SK-N-SH (cell line): ENCODE data around the gene FKBP2.

Experiments used
- EP300 ChIP-seq, 2 experiments: IDR thresholded peaks; 2 replicates each; pipeline versions ENCODE4 v1.4.0 to v1.6.1; 2012; ENCODE audit warnings: borderline replicate concordance in 1 of 2, low read depth in 1 of 2, low read length in 1 of 2
- MXI1 ChIP-seq: IDR thresholded peaks from 2 replicates; pipeline ENCODE4 v1.6.1; 2012; ENCODE audit warnings: mild to moderate bottlenecking, low read depth, low read length, improper control_type of control experiment
- RAD21 ChIP-seq: IDR thresholded peaks from 2 replicates; pipeline ENCODE4 v1.6.1; 2012; ENCODE audit warnings: mild to moderate bottlenecking, low read length
- RFX5 ChIP-seq: IDR thresholded peaks from 2 replicates; pipeline ENCODE4 v1.6.1; 2012; ENCODE audit warnings: mild to moderate bottlenecking, improper control_type of control experiment, low read length
- TAF1 ChIP-seq: IDR thresholded peaks from 2 replicates; pipeline ENCODE4 v1.6.1; 2012; ENCODE audit warnings: low read depth, mild to moderate bottlenecking, low read length, moderate library complexity, borderline replicate concordance
- TF ChIP-seq, protein P1 (sequence below): fragments of 200-600 bp; sonication (generic); IDR thresholded peaks from 2 replicates; pipeline ENCODE4 v1.6.1; 2017; ENCODE audit warnings: antibody characterized with exemption, mild to moderate bottlenecking, moderate library complexity
- TF ChIP-seq, protein P2 (sequence below): fragments of 150-350 bp; IDR thresholded peaks from 2 replicates; pipeline ENCODE4 v1.6.1; 2017; ENCODE audit warnings: antibody characterized with exemption, low read length, low read depth, borderline replicate concordance
- TF ChIP-seq, protein P3 (sequence below): IDR thresholded peaks from 2 replicates; pipeline ENCODE4 v1.4.0; 2012; ENCODE audit warnings: low read depth, borderline replicate concordance

DNA sequence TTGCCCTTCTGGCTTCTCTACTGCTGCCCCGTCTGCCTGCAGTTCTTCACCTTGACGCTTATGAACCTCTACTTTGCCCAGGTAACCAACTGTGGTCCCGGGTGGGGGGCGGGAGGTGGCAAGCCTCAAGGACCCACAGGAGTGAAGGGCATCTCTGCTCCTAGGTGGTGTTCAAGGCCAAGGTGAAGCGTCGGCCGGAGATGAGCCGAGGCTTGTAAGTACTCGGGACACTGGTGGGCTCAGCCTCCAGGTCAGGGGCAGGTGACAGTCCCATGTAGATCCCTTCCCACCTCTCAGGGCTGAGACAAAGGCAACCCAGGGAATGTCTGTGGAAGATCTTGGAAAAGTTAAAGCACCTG lies 45.9 kb downstream of the FKBP2 start:
- TF ChIP-seq RAD21 (no peak), TAF1 (no peak), RFX5 (no peak), MXI1 (no peak), EP300 (IDR thresholded peaks at IDR 0.05; ENCODE audit: borderline replicate concordance in 1 of 2, low read depth in 1 of 2, low read length in 1 of 2) (no peak)
- TF ChIP-seq, protein P1, sequence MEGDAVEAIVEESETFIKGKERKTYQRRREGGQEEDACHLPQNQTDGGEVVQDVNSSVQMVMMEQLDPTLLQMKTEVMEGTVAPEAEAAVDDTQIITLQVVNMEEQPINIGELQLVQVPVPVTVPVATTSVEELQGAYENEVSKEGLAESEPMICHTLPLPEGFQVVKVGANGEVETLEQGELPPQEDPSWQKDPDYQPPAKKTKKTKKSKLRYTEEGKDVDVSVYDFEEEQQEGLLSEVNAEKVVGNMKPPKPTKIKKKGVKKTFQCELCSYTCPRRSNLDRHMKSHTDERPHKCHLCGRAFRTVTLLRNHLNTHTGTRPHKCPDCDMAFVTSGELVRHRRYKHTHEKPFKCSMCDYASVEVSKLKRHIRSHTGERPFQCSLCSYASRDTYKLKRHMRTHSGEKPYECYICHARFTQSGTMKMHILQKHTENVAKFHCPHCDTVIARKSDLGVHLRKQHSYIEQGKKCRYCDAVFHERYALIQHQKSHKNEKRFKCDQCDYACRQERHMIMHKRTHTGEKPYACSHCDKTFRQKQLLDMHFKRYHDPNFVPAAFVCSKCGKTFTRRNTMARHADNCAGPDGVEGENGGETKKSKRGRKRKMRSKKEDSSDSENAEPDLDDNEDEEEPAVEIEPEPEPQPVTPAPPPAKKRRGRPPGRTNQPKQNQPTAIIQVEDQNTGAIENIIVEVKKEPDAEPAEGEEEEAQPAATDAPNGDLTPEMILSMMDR: no peak
- TF ChIP-seq, protein P2, sequence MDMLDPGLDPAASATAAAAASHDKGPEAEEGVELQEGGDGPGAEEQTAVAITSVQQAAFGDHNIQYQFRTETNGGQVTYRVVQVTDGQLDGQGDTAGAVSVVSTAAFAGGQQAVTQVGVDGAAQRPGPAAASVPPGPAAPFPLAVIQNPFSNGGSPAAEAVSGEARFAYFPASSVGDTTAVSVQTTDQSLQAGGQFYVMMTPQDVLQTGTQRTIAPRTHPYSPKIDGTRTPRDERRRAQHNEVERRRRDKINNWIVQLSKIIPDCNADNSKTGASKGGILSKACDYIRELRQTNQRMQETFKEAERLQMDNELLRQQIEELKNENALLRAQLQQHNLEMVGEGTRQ: no peak
- TF ChIP-seq, protein P3, sequence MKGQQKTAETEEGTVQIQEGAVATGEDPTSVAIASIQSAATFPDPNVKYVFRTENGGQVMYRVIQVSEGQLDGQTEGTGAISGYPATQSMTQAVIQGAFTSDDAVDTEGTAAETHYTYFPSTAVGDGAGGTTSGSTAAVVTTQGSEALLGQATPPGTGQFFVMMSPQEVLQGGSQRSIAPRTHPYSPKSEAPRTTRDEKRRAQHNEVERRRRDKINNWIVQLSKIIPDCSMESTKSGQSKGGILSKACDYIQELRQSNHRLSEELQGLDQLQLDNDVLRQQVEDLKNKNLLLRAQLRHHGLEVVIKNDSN: no peak
